Measurements from ENCODE around the gene GIPC3.
"Not testable (repeated sequence)": the region's sequence is repeated elsewhere in the genome, so short reads cannot be mapped to it uniquely, and the experiment has no call there.

The GIPC3 gene

GRCh38 chr19:3578390-3578789 lies 6.9 kb upstream of the GIPC3 start:
- DNase-seq, result no peak

GRCh38 chr19:3580156-3580934 lies 4.9 kb upstream of the GIPC3 start:
- DNase-seq, result no peak

GRCh38 chr19:3581792-3582191 lies 3.5 kb upstream of the GIPC3 start:
- DNase-seq, result not testable (repeated sequence)

- not testable (repeated sequence) for DNase-seq
These were observed 1.1 kb upstream of the GIPC3 start for GRCh38 chr19:3584036-3584802.

GRCh38 chr19:3586127-3586626 lies 899 bp downstream of the GIPC3 start:
- peak; percentile 51 for DNase-seq

- no peak for DNase-seq
These were observed 1.5 kb downstream of the GIPC3 start for GRCh38 chr19:3586707-3587346.

- no peak for DNase-seq
These were observed 4.2 kb downstream of the GIPC3 start for GRCh38 chr19:3589439-3589838.

- DNase-seq, result no peak
These were observed 4.7 kb downstream of the GIPC3 start for GRCh38 chr19:3589949-3590348.

GRCh38 chr19:3590991-3591659 lies 5.8 kb downstream of the GIPC3 start:
- no peak for DNase-seq

- no peak for DNase-seq
These were observed 6.8 kb downstream of the GIPC3 start for GRCh38 chr19:3591876-3592613.

- no peak for DNase-seq
These were observed 7.9 kb downstream of the GIPC3 start for GRCh38 chr19:3593156-3593555.

GRCh38 chr19:3595521-3596061 lies 10.3 kb downstream of the GIPC3 start:
- DNase-seq, result no peak

- no peak for DNase-seq
These were observed 14.5 kb downstream of the GIPC3 start for GRCh38 chr19:3599776-3600187.

- no peak for DNase-seq
These were observed 15.7 kb downstream of the GIPC3 start for GRCh38 chr19:3601021-3601420.

- no peak for DNase-seq
These were observed 18.0 kb downstream of the GIPC3 start for GRCh38 chr19:3603121-3603811.

- DNase-seq, result no peak
These were observed 19.1 kb downstream of the GIPC3 start for GRCh38 chr19:3604227-3604986.

- DNase-seq, result no peak
These were observed 19.7 kb downstream of the GIPC3 start for GRCh38 chr19:3604987-3605343.

GRCh38 chr19:3605361-3605760 lies 20.1 kb downstream of the GIPC3 start:
- no peak for DNase-seq

GRCh38 chr19:3605770-3606169 lies 20.5 kb downstream of the GIPC3 start:
- DNase-seq, result no peak

- DNase-seq, result peak; percentile 20
These were observed 21.0 kb downstream of the GIPC3 start for GRCh38 chr19:3606174-3606689.

Measured in stimulated activated CD4-positive, alpha-beta T cell treated with anti-CD3 and anti-CD28 coated beads, Interleukin-12 subunit alpha, Interleukin-12 subunit beta, amount 100 ng/mL, for 4 hours (primary cell).